ENCODE measurements around the gene SDK1.

Gene SDK1

DNA sequence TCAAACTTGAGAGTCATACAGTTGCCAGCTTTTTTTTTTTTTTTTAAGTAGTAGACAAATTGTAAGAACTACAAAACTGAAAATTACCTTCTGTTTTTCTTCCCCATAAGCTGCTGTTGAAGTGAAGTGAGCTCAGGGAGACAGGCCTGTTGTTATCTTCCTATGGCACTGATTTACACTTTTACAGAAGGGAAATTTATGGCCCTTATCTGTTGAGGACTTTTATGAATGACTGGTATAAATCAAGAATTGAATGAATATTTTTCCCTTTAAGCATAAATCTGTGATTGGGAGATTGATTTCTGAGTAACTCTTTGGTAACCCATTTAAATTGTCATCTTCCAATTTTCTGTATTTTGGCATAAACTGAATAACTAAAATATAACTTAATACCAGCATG lies 124.0 kb downstream of the SDK1 start:
- TF ChIP-seq, protein P1, sequence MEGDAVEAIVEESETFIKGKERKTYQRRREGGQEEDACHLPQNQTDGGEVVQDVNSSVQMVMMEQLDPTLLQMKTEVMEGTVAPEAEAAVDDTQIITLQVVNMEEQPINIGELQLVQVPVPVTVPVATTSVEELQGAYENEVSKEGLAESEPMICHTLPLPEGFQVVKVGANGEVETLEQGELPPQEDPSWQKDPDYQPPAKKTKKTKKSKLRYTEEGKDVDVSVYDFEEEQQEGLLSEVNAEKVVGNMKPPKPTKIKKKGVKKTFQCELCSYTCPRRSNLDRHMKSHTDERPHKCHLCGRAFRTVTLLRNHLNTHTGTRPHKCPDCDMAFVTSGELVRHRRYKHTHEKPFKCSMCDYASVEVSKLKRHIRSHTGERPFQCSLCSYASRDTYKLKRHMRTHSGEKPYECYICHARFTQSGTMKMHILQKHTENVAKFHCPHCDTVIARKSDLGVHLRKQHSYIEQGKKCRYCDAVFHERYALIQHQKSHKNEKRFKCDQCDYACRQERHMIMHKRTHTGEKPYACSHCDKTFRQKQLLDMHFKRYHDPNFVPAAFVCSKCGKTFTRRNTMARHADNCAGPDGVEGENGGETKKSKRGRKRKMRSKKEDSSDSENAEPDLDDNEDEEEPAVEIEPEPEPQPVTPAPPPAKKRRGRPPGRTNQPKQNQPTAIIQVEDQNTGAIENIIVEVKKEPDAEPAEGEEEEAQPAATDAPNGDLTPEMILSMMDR (IDR thresholded peaks at IDR 0.05; ENCODE audit: insufficient read depth, low read depth, low read length, missing control alignments) = no peak
- no peak for DNase-seq (ENCODE audit: low read depth)

DNA sequence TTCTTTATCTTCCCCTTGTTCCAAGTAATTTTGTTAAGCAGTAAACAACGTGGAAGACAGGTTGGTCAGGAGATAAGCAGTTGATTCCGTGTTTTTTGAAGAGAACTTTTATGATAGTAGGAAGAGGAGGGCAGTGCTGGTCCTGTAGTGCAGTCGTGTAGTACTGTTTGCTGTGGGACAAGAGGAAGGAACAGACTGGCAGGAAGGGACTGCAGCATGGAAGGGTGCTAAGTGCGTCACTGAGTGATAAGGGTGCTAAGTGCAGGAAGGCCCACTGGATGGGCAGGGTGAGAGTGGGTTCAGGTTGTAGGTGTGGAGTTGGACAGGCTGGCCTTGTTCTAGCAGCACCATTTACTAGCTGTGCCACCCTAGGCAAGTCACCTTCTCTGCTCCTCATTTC lies 125.0 kb downstream of the SDK1 start:
- DNase-seq (ENCODE audit: low read depth) = no peak
- TF ChIP-seq, protein P1 (IDR thresholded peaks at IDR 0.05; ENCODE audit: insufficient read depth, low read depth, low read length, missing control alignments) = no peak
- H3K4me3 ChIP-seq (ENCODE audit: low read length) = no peak overlapping the region

More for the DNA sequence above, 124.0 kb downstream of the SDK1 start:
- no peak overlapping the region for H3K4me3 ChIP-seq (ENCODE audit: low read length)

DNA sequence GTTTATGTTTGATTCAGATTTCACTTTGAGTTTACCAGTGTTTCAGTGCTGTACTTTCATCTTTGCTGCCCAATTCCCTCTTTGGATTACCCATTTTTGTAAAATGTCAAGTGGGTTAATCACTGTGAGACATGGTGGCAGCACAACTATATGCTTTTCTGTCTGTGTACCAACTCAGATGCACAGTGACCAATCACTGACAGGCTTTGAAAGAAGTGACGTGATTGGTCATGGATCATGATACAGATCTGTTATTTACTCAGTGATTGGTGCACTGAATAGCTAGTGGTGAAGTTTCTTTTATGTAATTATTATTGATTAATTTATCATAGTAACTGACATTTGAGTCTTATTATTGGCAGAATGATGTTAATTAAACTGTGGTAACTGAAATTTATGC lies 126.9 kb downstream of the SDK1 start:
- TF ChIP-seq, protein P1 (IDR thresholded peaks at IDR 0.05; ENCODE audit: insufficient read depth, low read depth, low read length, missing control alignments) = no peak
- no peak for DNase-seq (ENCODE audit: low read depth)
- no peak overlapping the region for H3K4me3 ChIP-seq (ENCODE audit: low read length)

- DNase-seq (ENCODE audit: low read depth) = peak; percentile 14
- TF ChIP-seq, protein P1 (IDR thresholded peaks at IDR 0.05; ENCODE audit: insufficient read depth, low read depth, low read length, missing control alignments) = no peak
- H3K4me3 ChIP-seq (ENCODE audit: low read length) = no peak overlapping the region
Observed at GRCh38 chr7:3429981-3430380, 128.9 kb downstream of the SDK1 start.

GRCh38 chr7:3430588-3430987 lies 129.5 kb downstream of the SDK1 start:
- TF ChIP-seq, protein P1 (IDR thresholded peaks at IDR 0.05; ENCODE audit: insufficient read depth, low read depth, low read length, missing control alignments) = no peak
- DNase-seq (ENCODE audit: low read depth) = peak; percentile 58
- H3K4me3 ChIP-seq (ENCODE audit: low read length) = no peak overlapping the region

DNA sequence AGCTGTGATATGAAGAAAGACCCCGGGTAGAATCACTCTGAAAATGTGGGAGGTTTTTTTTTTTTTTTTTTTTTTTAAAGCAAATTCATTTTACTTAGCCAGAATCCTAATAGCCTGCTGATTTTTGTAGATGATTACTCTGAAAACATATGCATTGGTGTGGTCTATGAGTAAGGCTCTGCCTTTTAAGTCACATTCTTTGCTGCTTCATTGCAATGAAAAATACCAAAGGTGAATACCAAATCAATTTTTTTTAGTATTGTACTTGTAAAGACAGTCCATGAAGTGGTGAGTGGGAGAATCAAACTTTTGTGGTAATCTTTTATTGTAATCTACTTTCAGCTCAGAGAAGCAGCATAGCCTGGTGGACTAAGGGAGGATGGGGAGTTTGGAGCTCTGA lies 130.3 kb downstream of the SDK1 start:
- no peak overlapping the region for H3K4me3 ChIP-seq (ENCODE audit: low read length)
- no peak for DNase-seq (ENCODE audit: low read depth)
- TF ChIP-seq, protein P1 (IDR thresholded peaks at IDR 0.05; ENCODE audit: insufficient read depth, low read depth, low read length, missing control alignments) = no peak

DNA sequence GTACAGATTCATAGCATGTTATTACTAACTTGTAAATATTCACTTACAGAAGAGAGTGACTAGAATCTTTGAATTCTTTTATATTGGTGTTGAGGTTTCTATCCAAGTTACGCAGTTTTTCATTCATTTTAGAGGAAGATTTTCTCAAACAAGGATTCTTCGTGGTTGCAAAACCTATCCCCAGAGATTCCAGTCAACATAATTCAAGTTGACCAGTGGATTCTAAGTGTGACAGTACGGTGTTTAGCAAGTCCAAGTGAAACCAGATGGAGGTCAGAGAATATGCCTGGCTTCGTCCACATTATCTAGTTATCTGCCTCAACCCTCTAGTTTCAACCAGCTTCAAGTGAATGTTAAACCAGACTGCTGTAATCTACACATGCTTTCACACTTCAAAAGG lies 131.9 kb downstream of the SDK1 start:
- no peak overlapping the region for H3K4me3 ChIP-seq (ENCODE audit: low read length)
- TF ChIP-seq, protein P1 (IDR thresholded peaks at IDR 0.05; ENCODE audit: insufficient read depth, low read depth, low read length, missing control alignments) = no peak
- DNase-seq (ENCODE audit: low read depth) = no peak
